ENCODE data around the gene DPH6. TPM values are rescaled to one million over a fixed set of nuclear protein-coding genes. Genes with fewer than 3 reads are reported as not detected.

DPH6 gene
- total RNA-seq, 1 experiment from 2014 or later: 11.7 TPM

DNA sequence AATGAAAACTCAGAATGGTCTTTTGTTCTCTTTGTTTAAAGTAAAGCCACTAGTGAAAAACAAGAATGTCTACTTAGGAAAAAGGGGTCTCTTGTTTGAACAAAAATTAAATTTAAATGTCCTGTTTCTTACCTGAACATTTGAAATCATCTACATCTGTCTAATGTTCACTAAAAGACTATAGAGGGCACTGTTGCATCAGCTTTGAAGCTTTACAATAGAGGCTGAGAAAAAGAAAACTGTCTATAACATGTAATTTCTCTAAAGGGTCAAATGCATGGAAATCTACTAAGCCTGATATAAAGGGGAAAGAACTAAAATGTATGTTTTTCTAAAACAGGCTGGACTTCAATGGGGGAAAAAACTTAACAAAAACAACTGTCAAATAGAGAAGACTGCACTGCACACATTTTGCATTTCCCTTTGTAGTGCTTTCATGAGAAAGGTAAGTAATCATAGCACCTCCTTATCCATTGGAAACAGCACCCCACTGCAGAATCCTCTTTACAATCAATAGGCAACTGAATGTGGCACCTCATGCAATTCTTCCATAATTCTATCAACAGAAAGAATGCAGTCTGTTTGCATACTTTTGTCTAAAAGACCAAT is 26.3 kb downstream of the DPH6 start:
- no peak overlapping the region for H3K4me3 ChIP-seq (ENCODE audit: insufficient read depth, low read depth, low read length)
- no peak for DNase-seq
- H3K27me3 ChIP-seq (ENCODE audit: control insufficient read depth, insufficient read depth, low read length): no peaks in the 10 kb centered on the region
- H3K36me3 ChIP-seq (replicated peaks; ENCODE audit: control insufficient read depth, insufficient read depth, low read length): no peaks in the 10 kb centered on the region

DNA sequence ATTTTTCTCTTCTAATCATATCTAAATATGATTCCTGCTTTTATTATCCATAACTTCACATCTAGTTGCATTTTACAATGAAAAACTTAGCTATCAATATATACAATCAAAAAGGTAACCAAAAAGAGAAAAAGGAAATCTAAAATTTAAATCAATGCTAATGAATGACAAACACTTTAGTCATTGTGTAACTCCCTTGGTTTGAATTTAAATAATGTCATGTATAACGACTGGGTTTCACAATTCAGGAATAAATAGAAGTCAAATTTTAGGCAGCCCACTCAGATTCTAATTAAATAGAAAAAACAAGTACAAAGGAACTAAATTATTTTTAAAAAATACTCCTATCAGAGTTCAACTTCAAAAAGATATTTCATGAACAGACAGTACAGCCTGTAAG is 26.9 kb downstream of the DPH6 start:
- Histone ChIP-seq H3K36me3 (replicated peaks; ENCODE audit: control insufficient read depth, insufficient read depth, low read length) (no peaks in the 10 kb centered on the region), H3K27me3 (ENCODE audit: control insufficient read depth, insufficient read depth, low read length) (no peaks in the 10 kb centered on the region), H3K4me3 (ENCODE audit: insufficient read depth, low read depth, low read length) (no peak overlapping the region)
- DNase-seq: no peak

DNA sequence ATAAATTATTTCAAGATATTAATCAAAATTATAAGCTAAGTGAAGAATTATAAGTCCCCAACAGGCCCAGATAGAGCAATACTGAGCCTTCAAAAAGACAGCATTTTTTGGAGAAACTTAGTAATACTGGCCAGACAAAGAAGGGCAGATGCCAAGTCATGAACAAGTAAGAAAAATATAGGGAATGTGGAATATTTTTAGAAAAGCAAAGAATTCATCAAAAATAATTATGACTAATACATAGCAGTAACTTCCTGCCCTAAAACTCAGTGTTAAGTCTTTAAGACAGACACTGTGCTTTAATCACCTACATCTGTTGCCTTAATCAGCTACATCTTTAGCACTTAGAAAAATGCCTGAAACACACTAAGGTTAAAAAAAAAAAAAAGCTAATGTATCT is 31.2 kb downstream of the DPH6 start:
- no peaks in the 10 kb centered on the region for H3K27me3 ChIP-seq (ENCODE audit: control insufficient read depth, insufficient read depth, low read length)
- no peak for DNase-seq
- no peaks in the 10 kb centered on the region for H3K36me3 ChIP-seq (replicated peaks; ENCODE audit: control insufficient read depth, insufficient read depth, low read length)
- no peak overlapping the region for H3K4me3 ChIP-seq (ENCODE audit: insufficient read depth, low read depth, low read length)

DNA sequence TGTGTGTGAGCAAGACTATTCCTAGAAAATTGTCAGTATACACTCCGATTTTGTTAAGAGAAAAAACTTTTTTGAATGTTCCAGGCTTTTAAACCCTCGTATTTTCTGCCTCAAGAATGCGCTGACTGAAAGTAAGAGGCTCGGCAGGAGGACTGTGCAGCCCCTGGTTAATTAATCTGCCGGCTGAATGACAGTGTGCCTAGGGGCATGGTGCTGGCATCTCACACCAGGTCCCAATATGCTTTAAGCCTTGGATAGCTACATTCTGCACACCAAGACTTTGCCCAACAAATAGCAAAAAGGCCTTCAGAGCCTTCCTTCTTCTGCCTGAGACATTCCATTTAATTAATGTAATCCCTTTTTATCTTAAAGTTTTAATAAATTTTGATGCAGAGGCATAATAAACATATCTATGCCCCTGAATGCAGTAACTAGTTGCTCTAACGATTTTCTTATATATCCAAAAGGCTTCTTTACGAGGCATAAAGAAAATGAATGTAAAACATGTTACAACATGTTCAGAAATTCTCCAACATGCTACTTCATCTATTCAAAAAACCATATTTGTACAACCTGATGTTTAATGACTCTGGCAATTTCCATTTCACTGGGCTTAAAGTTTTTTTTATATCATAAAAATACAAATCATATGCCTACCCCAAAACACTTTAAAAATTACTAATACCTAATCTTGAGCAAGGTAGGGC is 37.9 kb downstream of the DPH6 start:
- Histone ChIP-seq H3K27me3 (ENCODE audit: control insufficient read depth, insufficient read depth, low read length) (no peaks in the 10 kb centered on the region), H3K4me3 (ENCODE audit: insufficient read depth, low read depth, low read length) (no peak overlapping the region), H3K36me3 (replicated peaks; ENCODE audit: control insufficient read depth, insufficient read depth, low read length) (no peaks in the 10 kb centered on the region)
- DNase-seq: no peak

DNA sequence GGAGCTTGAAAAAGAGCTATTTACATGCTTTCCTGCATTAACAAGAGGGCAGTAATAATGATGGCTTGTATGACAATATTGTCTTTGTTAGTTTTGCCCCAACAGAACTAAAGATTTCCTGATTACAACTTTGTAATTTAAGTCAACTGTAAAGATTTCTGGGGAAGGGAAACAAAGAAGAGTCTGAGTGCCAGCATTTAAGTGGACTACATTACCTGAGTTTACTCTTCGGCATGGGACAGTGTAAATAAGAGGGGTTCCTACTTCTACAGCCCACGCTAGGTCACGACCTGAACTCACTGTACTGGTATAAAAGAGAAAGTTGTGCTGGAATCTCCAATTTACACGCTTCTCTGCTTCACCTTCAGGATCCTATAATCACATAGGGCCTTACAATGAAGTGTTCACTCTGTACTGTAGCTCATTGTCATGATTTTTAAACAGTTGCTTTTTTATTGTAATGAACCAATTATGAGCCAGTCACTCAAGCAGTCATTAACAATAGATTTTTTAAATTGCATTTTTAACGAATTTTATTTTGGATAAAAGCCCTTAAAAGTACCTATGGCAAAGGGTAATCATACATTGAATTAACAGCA is 39.6 kb downstream of the DPH6 start:
- H3K4me3 ChIP-seq (ENCODE audit: insufficient read depth, low read depth, low read length): no peak overlapping the region
- no peaks in the 10 kb centered on the region for H3K36me3 ChIP-seq (replicated peaks; ENCODE audit: control insufficient read depth, insufficient read depth, low read length)
- no peaks in the 10 kb centered on the region for H3K27me3 ChIP-seq (ENCODE audit: control insufficient read depth, insufficient read depth, low read length)
- no peak for DNase-seq

DNA sequence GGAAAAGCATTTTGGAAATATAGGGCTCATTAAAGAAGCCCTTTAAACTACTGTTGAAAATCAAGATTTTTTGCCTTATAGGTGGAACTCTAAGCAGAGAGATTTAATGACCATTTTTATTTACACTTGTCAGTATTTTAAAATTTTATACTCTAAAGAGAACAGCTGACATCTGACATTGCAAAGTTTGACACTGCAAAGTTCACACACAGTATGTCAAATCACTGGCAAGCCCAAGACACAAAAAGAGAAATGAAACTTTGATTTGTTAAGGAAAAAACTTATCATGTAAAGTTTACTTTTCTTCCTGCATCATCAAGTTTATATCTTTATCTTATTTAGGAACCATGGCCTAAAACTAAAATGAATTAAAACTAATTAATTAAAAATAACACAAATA is 40.2 kb downstream of the DPH6 start:
- Histone ChIP-seq H3K36me3 (replicated peaks; ENCODE audit: control insufficient read depth, insufficient read depth, low read length) (no peaks in the 10 kb centered on the region), H3K27me3 (ENCODE audit: control insufficient read depth, insufficient read depth, low read length) (no peaks in the 10 kb centered on the region), H3K4me3 (ENCODE audit: insufficient read depth, low read depth, low read length) (no peak overlapping the region)
- no peak for DNase-seq

DNA sequence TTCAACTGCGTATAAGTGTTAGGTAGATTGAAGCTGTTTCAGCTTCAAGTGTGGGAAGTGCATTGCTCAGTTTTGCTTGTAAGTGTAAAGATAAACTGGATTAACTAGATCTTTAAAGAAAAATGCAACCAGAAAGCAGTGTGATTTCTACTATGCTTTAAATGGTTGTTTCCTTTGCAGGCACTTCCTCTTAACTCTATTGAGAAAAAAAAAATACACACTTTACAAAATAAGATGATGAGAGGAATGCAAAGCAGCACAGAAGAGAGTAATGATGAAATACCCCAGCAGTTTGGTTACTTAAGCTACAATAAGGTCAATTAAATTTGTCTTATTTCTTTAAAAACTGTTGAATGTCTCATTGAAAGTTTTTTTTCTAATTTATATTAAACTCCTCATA is 40.8 kb downstream of the DPH6 start:
- no peak overlapping the region for H3K4me3 ChIP-seq (ENCODE audit: insufficient read depth, low read depth, low read length)
- DNase-seq: no peak
- no peaks in the 10 kb centered on the region for H3K27me3 ChIP-seq (ENCODE audit: control insufficient read depth, insufficient read depth, low read length)

DNA sequence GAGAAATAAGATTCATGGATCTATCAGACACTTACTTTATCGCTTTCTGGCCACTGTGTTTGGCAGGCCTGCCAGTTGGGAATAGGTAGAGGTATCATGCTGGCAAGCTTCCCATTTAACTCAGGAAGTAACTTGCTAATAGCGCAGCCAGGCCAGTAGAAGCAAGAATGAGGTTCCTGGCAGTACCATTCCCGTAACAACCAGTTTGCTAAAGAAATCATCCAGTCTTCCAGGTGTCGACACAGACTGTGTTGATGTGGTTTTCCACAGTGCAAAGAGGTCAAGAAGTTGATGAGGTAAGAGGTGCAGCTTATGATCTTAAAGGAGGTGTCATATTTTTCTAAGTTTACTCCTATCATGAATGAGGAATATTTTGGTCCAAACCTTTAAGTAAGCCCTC is 46.2 kb downstream of the DPH6 start:
- Histone ChIP-seq H3K4me3 (ENCODE audit: insufficient read depth, low read depth, low read length) (no peak overlapping the region), H3K36me3 (replicated peaks; ENCODE audit: control insufficient read depth, insufficient read depth, low read length) (no peaks in the 10 kb centered on the region), H3K27me3 (ENCODE audit: control insufficient read depth, insufficient read depth, low read length) (no peaks in the 10 kb centered on the region)
- no peak for DNase-seq

More for the DNA sequence above, 40.8 kb downstream of the DPH6 start:
- no peaks in the 10 kb centered on the region for H3K36me3 ChIP-seq (replicated peaks; ENCODE audit: control insufficient read depth, insufficient read depth, low read length)

DNA sequence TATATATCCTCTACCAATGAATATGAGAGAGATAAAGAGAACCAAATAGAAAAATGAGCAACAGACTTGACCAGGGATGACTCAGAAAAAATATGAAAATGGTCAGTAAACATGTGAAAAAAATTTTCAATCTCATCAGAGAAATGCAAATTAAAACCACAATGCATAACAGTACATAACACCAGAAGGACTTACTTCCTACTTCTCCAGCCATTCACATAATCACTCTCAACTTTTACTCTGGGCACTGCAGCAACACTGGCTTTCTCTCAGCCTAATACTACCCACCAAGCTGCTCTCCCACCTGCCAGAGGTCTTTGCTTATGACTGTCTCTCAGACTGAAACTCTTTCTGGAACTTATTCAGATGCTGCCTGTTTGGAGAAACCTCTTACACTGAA is 49.4 kb downstream of the DPH6 start:
- no peaks in the 10 kb centered on the region for H3K27me3 ChIP-seq (ENCODE audit: control insufficient read depth, insufficient read depth, low read length)
- no peak for DNase-seq
- no peaks in the 10 kb centered on the region for H3K36me3 ChIP-seq (replicated peaks; ENCODE audit: control insufficient read depth, insufficient read depth, low read length)
- no peak overlapping the region for H3K4me3 ChIP-seq (ENCODE audit: insufficient read depth, low read depth, low read length)

DNA sequence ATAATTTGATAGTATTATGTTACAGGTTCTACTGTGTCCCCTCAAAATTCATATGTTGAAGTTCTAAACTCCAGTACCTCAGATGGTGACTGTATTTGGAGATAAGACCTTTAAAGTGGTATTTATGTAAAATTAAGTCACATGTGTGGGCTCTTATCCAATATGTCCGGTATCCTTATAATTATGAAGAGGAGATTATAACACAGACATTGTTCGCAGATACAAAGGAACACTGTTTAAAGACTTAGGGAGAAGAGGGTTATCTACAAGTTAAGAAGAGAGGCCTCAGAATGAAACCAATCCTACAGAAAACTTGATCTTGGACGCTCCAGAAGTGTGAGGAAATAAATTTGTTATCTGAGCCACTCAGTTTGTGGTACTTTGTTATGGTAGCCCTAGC is 50.9 kb downstream of the DPH6 start:
- H3K27me3 ChIP-seq (ENCODE audit: control insufficient read depth, insufficient read depth, low read length): no peaks in the 10 kb centered on the region
- H3K36me3 ChIP-seq (replicated peaks; ENCODE audit: control insufficient read depth, insufficient read depth, low read length): no peaks in the 10 kb centered on the region
- no peak for DNase-seq
- no peak overlapping the region for H3K4me3 ChIP-seq (ENCODE audit: insufficient read depth, low read depth, low read length)

DNA sequence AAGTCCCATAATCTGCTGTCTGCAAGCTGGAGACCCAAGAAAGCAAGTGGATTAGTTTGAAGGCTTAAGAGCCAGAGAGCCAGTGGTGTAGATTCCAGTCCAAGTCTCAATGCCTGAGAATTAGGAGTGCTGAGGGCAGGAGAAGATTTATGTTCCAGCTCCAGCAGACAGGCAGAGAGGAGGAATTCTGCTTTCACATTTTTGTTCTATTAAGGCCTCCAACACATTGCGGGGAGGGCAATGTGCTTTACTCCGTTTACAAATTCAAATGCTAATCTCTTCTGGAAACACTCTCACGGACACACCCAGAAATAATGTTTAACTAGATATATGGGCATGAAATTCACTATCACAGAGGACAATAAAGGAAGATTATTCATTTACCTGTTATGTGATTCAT is 54.0 kb downstream of the DPH6 start:
- Histone ChIP-seq H3K4me3 (ENCODE audit: insufficient read depth, low read depth, low read length) (no peak overlapping the region), H3K36me3 (replicated peaks; ENCODE audit: control insufficient read depth, insufficient read depth, low read length) (no peaks in the 10 kb centered on the region; the same call in 1 of the 2 replicates), H3K27me3 (ENCODE audit: control insufficient read depth, insufficient read depth, low read length) (no peaks in the 10 kb centered on the region)
- no peak for DNase-seq

DNA sequence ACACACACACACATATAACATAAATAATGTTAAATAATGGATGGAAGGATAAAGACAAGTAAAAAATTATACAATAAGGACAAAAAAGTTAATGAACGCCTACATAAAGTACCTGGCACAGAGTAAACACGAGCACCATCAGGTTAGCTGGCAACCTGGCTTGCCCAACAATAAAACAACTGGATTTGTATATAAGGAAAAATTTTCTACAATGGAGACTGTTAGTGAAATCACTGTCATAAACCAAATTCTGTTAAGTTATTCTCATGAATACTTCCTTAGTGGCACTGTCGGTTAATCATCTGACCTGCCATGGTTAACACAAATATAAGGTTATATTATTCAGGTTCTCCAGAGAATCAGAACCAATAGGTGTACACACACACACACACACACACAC is 54.8 kb downstream of the DPH6 start:
- no peak for DNase-seq
- Histone ChIP-seq H3K36me3 (replicated peaks; ENCODE audit: control insufficient read depth, insufficient read depth, low read length) (no peaks in the 10 kb centered on the region; the same call in 1 of the 2 replicates), H3K27me3 (ENCODE audit: control insufficient read depth, insufficient read depth, low read length) (no peaks in the 10 kb centered on the region), H3K4me3 (ENCODE audit: insufficient read depth, low read depth, low read length) (no peak overlapping the region)

DNA sequence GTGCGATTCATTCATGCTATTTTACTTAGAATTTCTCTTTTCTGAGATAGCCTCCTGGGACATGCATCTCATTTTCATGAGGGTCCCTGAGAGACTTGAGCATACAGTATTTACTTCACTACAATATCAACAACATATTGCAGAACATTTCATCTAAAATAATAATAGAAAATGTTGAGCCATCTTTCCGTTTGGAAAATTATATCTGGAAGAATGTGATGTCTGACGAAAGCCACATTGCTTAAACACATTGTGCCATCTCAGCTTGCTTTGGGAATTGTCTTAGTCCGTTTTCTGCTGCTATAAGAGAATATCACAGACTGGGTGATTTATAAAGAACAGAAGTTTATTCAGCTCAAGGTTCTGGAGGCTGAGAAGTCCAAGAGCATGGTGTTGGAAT is 55.5 kb downstream of the DPH6 start:
- Histone ChIP-seq H3K4me3 (ENCODE audit: insufficient read depth, low read depth, low read length) (no peak overlapping the region), H3K36me3 (replicated peaks; ENCODE audit: control insufficient read depth, insufficient read depth, low read length) (no peaks in the 10 kb centered on the region; the same call in 1 of the 2 replicates)
- DNase-seq: no peak

DNA sequence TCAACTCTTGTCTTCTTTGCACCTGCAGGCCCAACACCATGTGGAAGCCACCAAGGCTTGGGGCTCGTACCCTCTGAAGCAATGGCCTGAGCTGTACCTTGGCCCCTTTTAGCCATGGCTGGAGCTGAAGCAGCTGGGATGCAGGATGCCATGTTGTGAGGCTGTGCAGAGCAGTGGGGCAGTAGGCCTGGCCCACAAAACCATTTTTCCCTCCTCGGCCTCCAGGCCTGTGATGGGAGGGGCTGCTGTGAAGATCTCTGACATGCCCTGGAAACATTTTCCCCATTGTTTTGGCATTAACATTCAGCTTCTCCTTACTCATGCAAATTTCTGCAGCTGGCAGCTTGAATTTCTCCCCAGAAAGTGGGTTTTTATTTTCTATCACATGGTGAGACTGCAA is 58.5 kb downstream of the DPH6 start:
- Histone ChIP-seq H3K27me3 (ENCODE audit: control insufficient read depth, insufficient read depth, low read length) (no peaks in the 10 kb centered on the region), H3K36me3 (replicated peaks; ENCODE audit: control insufficient read depth, insufficient read depth, low read length) (no peaks in the 10 kb centered on the region; the same call in 1 of the 2 replicates), H3K4me3 (ENCODE audit: insufficient read depth, low read depth, low read length) (no peak overlapping the region)
- no peak for DNase-seq

More for the DNA sequence above, 55.5 kb downstream of the DPH6 start:
- no peaks in the 10 kb centered on the region for H3K27me3 ChIP-seq (ENCODE audit: control insufficient read depth, insufficient read depth, low read length)

DNA sequence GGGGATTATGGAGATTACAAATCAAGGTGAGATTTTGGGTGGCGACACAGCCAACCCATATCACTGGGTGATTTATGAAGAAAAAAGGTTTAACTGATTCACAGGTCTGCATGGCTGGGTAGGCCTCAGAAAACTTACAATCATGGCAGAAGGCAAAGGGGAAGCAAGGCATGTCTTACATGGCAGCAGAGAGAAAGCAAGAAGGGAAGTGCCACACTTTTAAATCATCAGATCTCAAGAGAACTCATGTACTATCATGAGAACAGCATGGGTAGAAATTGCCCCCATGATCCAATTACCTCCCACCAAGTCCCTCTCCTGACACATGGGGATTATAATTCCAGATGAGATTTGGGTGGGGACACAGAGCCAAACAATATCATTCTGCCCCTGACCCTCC is 59.7 kb downstream of the DPH6 start:
- Histone ChIP-seq H3K4me3 (ENCODE audit: insufficient read depth, low read depth, low read length) (no peak overlapping the region), H3K36me3 (replicated peaks; ENCODE audit: control insufficient read depth, insufficient read depth, low read length) (no peaks in the 10 kb centered on the region; the same call in 1 of the 2 replicates), H3K27me3 (ENCODE audit: control insufficient read depth, insufficient read depth, low read length) (no peaks in the 10 kb centered on the region)
- DNase-seq: no peak
